DOHH2 (cell line): ENCODE data around the gene THSD1.
"Not testable (repeated sequence)": the region's sequence is repeated elsewhere in the genome, so short reads cannot be mapped to it uniquely, and the experiment has no call there.

Experiments used
- CTCF ChIP-seq: fragments of 200-600 bp; sonication (generic); IDR thresholded peaks from one replicate; pipeline ENCODE4 v1.5.1; 2014; ENCODE audit warnings: antibody characterized with exemption, mild to moderate bottlenecking, low read depth, low read length; ENCODE audit not compliant: poor library complexity, severe bottlenecking
- EZH2phosphoT487 ChIP-seq: fragments of 200-600 bp; sonication (generic); IDR thresholded peaks from 2 replicates; pipeline ENCODE4 v1.6.1; 2017; ENCODE audit warnings: borderline replicate concordance, mild to moderate bottlenecking, antibody characterized with exemption, low read length, moderate library complexity, mixed read lengths

- not testable (repeated sequence) for TF ChIP-seq CTCF, EZH2phosphoT487
Measured at GRCh38 chr13:52373277-52373676, 32.7 kb downstream of the THSD1 start.
